K562 (cell line): ENCODE data around the gene LTBP1.

ENCODE experiments used
- MAX ChIP-seq: sonication (generic); formaldehyde crosslinking; IDR thresholded peaks from 2 replicates; pipeline ENCODE4 v1.9.0; 2022; ENCODE audit warnings: mild to moderate bottlenecking, missing genetic modification reagents
- POLR2A ChIP-seq: fragments of 450-650 bp; conservative IDR thresholded peaks from 2 replicates; pipeline ENCODE4 v1.6.1; 2016
- REST ChIP-seq, 2 experiments: fragments of 450-650 bp; formaldehyde crosslinking in 1 of 2; IDR thresholded peaks; 2 replicates each; pipeline versions ENCODE4 v1.4.0 to v1.6.1; 2014 to 2020; ENCODE audit warnings: mild to moderate bottlenecking in 2 of 2, borderline replicate concordance in 1 of 2, low read depth in 1 of 2
- YY1 ChIP-seq, 3 experiments: IDR thresholded peaks; 2 replicates each; pipeline ENCODE4 v1.6.1; 2011; ENCODE audit warnings: low read length in 2 of 3, mild to moderate bottlenecking in 2 of 3, moderate library complexity in 2 of 3, borderline replicate concordance in 1 of 3, control low read depth in 1 of 3, low read depth in 1 of 3; ENCODE audit not compliant: insufficient read depth in 3 of 3, insufficient replicate concordance in 2 of 3, control insufficient read depth in 1 of 3, insufficient read length in 1 of 3; ENCODE audit errors: extremely low read depth in 1 of 3
- ZNF311 ChIP-seq: fragments of 250-450 bp; sonication (Bioruptor Pico); IDR thresholded peaks from 2 replicates; pipeline ENCODE4 v1.4.0; 2020; ENCODE audit warnings: mild to moderate bottlenecking, moderate library complexity

GRCh38 chr2:33344230-33344629, 397.5 kb downstream of the LTBP1 start:
- TF ChIP-seq YY1 (IDR thresholded peaks at IDR 0.05; ENCODE audit: borderline replicate concordance in 1 of 3, control insufficient read depth in 1 of 3, extremely low read depth in 1 of 3, insufficient read depth in 3 of 3, insufficient read length in 1 of 3, insufficient replicate concordance in 2 of 3, low read depth in 1 of 3, low read length in 2 of 3) = no peak
- no peak for TF ChIP-seq MAX (CRISPR knock-in tag)
- TF ChIP-seq ZNF311 (CRISPR knock-in tag) = no peak
- no peak for TF ChIP-seq REST (IDR thresholded peaks at IDR 0.05; ENCODE audit: borderline replicate concordance)
- TF ChIP-seq REST (CRISPR knock-in tag; IDR thresholded peaks at IDR 0.05; ENCODE audit: low read depth) = no peak
- TF ChIP-seq POLR2A = no peak
